GM12873 (cell line): ENCODE data around the gene UBE2G1.

Experiments used
- CTCF ChIP-seq: IDR thresholded peaks from 2 replicates; pipeline ENCODE4 v1.5.1; 2012; ENCODE audit warnings: low read depth, mild to moderate bottlenecking, moderate library complexity, low read length, control low read depth; ENCODE audit not compliant: insufficient read depth; ENCODE audit errors: missing control alignments

UBE2G1 gene

GRCh38 chr17:4326608-4327007 lies 39.9 kb downstream of the UBE2G1 start:
- no peak for TF ChIP-seq CTCF

GRCh38 chr17:4326112-4326511 lies 40.4 kb downstream of the UBE2G1 start:
- TF ChIP-seq CTCF: no peak

GRCh38 chr17:4324463-4324862 lies 42.0 kb downstream of the UBE2G1 start:
- TF ChIP-seq CTCF: no peak

GRCh38 chr17:4319221-4319620 lies 47.3 kb downstream of the UBE2G1 start:
- TF ChIP-seq CTCF: no peak

- TF ChIP-seq CTCF: no peak
These were observed 47.9 kb downstream of the UBE2G1 start for GRCh38 chr17:4318596-4318995.

GRCh38 chr17:4318186-4318585 lies 48.3 kb downstream of the UBE2G1 start:
- TF ChIP-seq CTCF: no peak

- no peak for TF ChIP-seq CTCF
These were observed 48.9 kb downstream of the UBE2G1 start for GRCh38 chr17:4317610-4318009.
